Upper lobe of right lung (tissue), 1 donor: ENCODE results near the gene APOA1. TPM values are rescaled to one million over a fixed set of nuclear protein-coding genes. Genes with fewer than 3 reads are reported as not detected.

Experiments used
- ATAC-seq: fragments of 200-7000 bp; cut with Tn5 transposase; one replicate; pipeline ENCODE4 v1.9.1; 2020; ENCODE audit warnings: mild to moderate bottlenecking, moderate library complexity
- DNase-seq: peaks from one replicate; pipeline ENCODE4 v3.0.0-alpha.2; 2020
- H3K27ac ChIP-seq: fragments of 200-600 bp; one replicate; pipeline ENCODE4 v1.8.0; 2022
- H3K27me3 ChIP-seq: fragments of 200-600 bp; one replicate; pipeline ENCODE4 v1.8.0; 2022; ENCODE audit warnings: mild to moderate bottlenecking
- H3K36me3 ChIP-seq: fragments of 200-600 bp; one replicate; pipeline ENCODE4 v1.8.0; 2022
- H3K4me1 ChIP-seq: fragments of 200-600 bp; one replicate; pipeline ENCODE4 v1.8.0; 2022
- H3K4me3 ChIP-seq: fragments of 200-600 bp; one replicate; pipeline ENCODE4 v1.8.0; 2022; ENCODE audit warnings: mild to moderate bottlenecking
- H3K9me3 ChIP-seq: fragments of 200-600 bp; one replicate; pipeline ENCODE4 v1.8.0; 2022
- intact Hi-C: fragments of 100-400 bp; cut with DNase I; formaldehyde crosslinking; loops from one replicate; pipeline ENCODE4 v1.11.0; 2022
- total RNA-seq: library from RNA; stranded (reverse); fragmentation: NEBNext Ultra II Directional; extraction: Animal tissue kit (Norgen Biotek cat#: 25700); gene quantifications from one replicate; pipeline ENCODE4 v1.2.1, GENCODE V29; 2021
- TF ChIP-seq, protein P1 (sequence below): fragments of 200-600 bp; IDR thresholded peaks from one replicate; pipeline ENCODE4 v1.8.0; 2022; ENCODE audit warnings: antibody characterized with exemption
- donor health status: DM: no; HTN: yes; CAD: no; lungs with severe emphysema.

APOA1 gene
- total RNA-seq, 1 donor from 2014 or later, result 5.4 TPM

DNA sequence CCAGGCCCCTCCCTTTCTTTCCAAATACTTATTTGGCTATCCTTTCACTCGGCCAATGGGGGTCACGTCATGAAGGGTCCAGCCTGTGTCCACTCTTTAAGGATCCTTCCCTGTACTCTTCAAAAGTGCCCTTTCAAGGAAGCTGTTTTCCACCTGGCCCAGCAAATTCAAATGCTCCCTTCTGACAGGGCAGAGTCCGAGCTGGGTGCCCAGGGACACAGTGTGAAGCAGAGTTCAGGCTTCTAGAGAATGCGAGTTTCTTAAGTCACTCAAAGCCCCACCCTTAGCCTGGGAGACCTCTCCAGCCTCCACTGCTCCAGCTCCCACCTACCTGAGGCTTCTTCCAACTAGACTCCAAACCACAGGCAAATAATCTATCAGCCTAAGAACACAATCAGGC lies 5.5 kb upstream of the APOA1 start:
- Histone ChIP-seq H3K27me3 (no peaks in the 10 kb centered on the region), H3K4me3 (no peak overlapping the region), H3K9me3 (no peaks in the 10 kb centered on the region), H3K27ac (no peak overlapping the region), H3K4me1 (no peaks in the 10 kb centered on the region), H3K36me3 (peaks cover 42% of the 10 kb centered on the region)
- TF ChIP-seq, protein P1, sequence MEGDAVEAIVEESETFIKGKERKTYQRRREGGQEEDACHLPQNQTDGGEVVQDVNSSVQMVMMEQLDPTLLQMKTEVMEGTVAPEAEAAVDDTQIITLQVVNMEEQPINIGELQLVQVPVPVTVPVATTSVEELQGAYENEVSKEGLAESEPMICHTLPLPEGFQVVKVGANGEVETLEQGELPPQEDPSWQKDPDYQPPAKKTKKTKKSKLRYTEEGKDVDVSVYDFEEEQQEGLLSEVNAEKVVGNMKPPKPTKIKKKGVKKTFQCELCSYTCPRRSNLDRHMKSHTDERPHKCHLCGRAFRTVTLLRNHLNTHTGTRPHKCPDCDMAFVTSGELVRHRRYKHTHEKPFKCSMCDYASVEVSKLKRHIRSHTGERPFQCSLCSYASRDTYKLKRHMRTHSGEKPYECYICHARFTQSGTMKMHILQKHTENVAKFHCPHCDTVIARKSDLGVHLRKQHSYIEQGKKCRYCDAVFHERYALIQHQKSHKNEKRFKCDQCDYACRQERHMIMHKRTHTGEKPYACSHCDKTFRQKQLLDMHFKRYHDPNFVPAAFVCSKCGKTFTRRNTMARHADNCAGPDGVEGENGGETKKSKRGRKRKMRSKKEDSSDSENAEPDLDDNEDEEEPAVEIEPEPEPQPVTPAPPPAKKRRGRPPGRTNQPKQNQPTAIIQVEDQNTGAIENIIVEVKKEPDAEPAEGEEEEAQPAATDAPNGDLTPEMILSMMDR, result no peak
- ATAC-seq (peak; percentile 59), DNase-seq (no peak)
- intact Hi-C loops, result no loop called here

- no peak for ATAC-seq
- TF ChIP-seq, protein P1, result no peak
These were observed 4.7 kb upstream of the APOA1 start for GRCh38 chr11:116842117-116842516.

DNA sequence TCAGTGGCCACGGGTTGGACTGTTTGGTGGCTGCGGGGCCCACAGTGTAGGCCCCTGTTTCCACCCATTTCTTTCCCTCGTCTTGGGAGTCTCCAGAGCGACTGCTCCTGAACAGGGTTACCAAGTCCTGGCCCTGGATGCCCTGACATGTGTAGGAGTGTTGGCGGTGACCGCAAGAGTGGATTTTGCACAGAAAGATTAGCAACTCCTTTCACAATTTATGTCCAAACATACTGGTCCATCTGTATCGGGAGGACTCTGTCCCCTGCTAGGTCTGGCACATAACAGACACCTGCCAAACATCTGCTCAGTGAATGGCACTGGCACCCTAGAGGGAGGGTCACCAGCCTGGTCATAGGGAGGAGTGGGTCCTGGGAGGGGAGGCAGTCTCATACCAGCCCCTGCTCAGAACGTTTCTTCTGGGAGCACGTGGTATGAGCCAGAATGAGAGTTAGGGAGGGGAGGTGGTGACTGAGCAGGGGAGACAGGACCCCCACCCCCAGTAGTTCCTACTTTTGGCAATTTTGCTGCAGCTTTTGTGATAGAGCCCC lies 3.4 kb upstream of the APOA1 start:
- Histone ChIP-seq H3K27me3 (no peaks in the 10 kb centered on the region), H3K4me1 (peaks cover 1% of the 10 kb centered on the region), H3K36me3 (peaks cover 21% of the 10 kb centered on the region), H3K9me3 (no peaks in the 10 kb centered on the region), H3K27ac (no peak overlapping the region), H3K4me3 (no peak overlapping the region)
- intact Hi-C loops, result no loop called here
- DNase-seq (no peak), ATAC-seq (no peak)
- TF ChIP-seq, protein P1, result no peak

More at GRCh38 chr11:116842117-116842516, 4.7 kb upstream of the APOA1 start:
- Histone ChIP-seq H3K9me3 (no peaks in the 10 kb centered on the region), H3K4me1 (no peaks in the 10 kb centered on the region), H3K36me3 (peaks cover 34% of the 10 kb centered on the region), H3K27ac (no peak overlapping the region), H3K27me3 (no peaks in the 10 kb centered on the region), H3K4me3 (no peak overlapping the region)
- intact Hi-C loops, result no loop called here
- DNase-seq, result no peak

DNA sequence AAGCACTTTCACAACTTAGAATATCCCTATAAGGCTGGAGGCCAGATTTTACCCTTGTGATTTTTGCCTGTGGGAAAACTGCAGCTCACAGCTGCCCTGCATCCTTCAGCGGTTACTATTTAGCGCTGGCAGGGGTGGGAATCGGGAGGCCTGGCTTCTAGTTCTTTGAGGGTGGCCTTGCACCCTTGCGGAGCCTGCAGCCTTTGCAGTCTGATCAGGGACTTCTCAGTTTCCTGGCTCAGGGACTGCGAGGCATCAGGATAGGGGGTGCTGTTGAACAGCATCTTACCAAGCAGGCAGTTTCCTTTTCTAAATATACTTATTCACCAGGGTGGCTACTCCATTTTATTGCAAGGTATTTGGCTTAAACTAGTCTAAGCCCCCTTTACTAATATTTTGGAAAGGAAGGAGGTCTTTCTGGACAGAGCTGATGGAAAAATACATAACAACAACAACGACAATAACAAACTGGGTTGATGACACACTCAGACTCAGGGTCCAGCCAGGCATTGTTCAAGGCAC lies 2.9 kb upstream of the APOA1 start:
- Histone ChIP-seq H3K4me3 (no peak overlapping the region), H3K36me3 (peaks cover 16% of the 10 kb centered on the region), H3K4me1 (peaks cover 7% of the 10 kb centered on the region), H3K9me3 (no peaks in the 10 kb centered on the region), H3K27ac (no peak overlapping the region), H3K27me3 (no peaks in the 10 kb centered on the region)
- DNase-seq (no peak), ATAC-seq (no peak)
- TF ChIP-seq, protein P1, result peak; percentile 22
- intact Hi-C loops, result no loop called here

DNA sequence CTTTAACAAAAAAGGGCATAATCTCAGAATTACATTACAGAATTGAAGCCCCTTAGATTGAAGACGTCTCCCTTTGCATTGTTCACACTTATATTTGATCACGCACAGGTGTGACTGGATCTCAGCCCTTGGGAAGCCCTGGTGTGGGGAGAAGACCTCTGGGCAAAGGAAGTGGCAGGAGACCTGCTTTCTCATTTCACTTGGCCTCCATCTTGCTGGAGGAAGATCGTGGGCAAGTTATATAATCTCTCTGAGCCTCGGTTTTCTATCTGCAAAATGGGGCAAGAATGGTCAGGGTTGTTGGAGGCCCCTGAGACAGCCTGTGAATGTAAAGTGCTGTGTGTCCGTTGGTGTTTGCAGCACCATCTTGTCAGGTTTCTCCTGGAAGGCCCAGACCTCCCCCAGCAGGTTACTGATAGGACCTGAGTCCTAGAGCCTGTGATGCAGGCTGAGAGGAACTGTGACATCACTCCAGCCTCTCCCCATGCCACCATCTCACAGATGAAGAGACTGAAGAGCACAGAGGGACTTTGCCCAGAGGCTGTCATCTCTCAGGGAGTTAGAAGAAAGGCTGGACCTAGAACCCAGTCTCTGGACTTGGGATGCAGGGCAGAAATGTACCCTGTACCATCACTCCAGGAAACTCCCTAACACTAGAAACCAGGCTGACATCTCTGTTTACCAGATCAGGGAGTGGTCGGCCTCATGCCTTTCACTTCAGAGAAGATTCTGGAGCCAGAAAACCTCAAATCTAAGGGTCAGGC lies 1.1 kb upstream of the APOA1 start:
- ATAC-seq, result no peak
- Histone ChIP-seq H3K36me3 (peaks cover under 1% of the 10 kb centered on the region), H3K4me1 (peaks cover 19% of the 10 kb centered on the region), H3K27me3 (no peaks in the 10 kb centered on the region), H3K9me3 (no peaks in the 10 kb centered on the region), H3K4me3 (no peak overlapping the region), H3K27ac (no peak overlapping the region)
- intact Hi-C loops, result no loop called here
- no peak for DNase-seq
- TF ChIP-seq, protein P1, result no peak
